ENCODE data around the gene TUBGCP6. TPM values are rescaled to one million over a fixed set of nuclear protein-coding genes. Genes with fewer than 3 reads are reported as not detected.
"Not testable (repeated sequence)": the region's sequence is repeated elsewhere in the genome, so short reads cannot be mapped to it uniquely, and the experiment has no call there.

The TUBGCP6 gene
- total and polyA plus RNA-seq, 2 experiments from 2014 or later, result 26.2 to 31.5 TPM

GRCh38 chr22:50275181-50276055 lies 30.6 kb upstream of the TUBGCP6 start:
- Histone ChIP-seq H3K4me3 (no peak overlapping the region), H3K79me2 (no peaks in the 10 kb centered on the region), H3K4me2 (no peak overlapping the region), H3K9me3 (ENCODE audit: low read depth) (no peaks in the 10 kb centered on the region), H3K27ac (no peak overlapping the region), H3K36me3 (replicated peaks; ENCODE audit: insufficient read depth, low read depth) (no peaks in the 10 kb centered on the region), H3K4me1 (ENCODE audit: insufficient read depth) (peaks cover 19% of the 10 kb centered on the region), H4K20me1 (ENCODE audit: insufficient read depth, poor library complexity, severe bottlenecking) (peaks cover 2% of the 10 kb centered on the region), H3K27me3 (peaks cover 9% of the 10 kb centered on the region), H3K9me2 (replicated peaks; ENCODE audit: insufficient read depth) (no peaks in the 10 kb centered on the region), H2AFZ (no peak overlapping the region)
- TF ChIP-seq CTCF (IDR thresholded peaks at IDR 0.05; ENCODE audit: poor library complexity) (no peak), EZH2 (IDR thresholded peaks at IDR 0.05; ENCODE audit: borderline replicate concordance) (no peak), EZH2phosphoT487 (IDR thresholded peaks at IDR 0.05; ENCODE audit: low read depth, severe bottlenecking, unreplicated experiment) (no peak)
- 93% methylated on average over 43 of the region's 43 CpGs for WGBS (ENCODE audit: low lambda C conversion rate, missing lambda C conversion rate)
- DNase-seq (ENCODE audit: low spot score), result no peak

- Histone ChIP-seq H4K20me1 (ENCODE audit: insufficient read depth, poor library complexity, severe bottlenecking) (peaks cover 2% of the 10 kb centered on the region), H3K27ac (no peak overlapping the region), H3K4me2 (no peak overlapping the region), H3K36me3 (replicated peaks; ENCODE audit: insufficient read depth, low read depth) (no peaks in the 10 kb centered on the region), H3K9me2 (replicated peaks; ENCODE audit: insufficient read depth) (no peaks in the 10 kb centered on the region), H3K4me3 (no peak overlapping the region), H3K4me1 (ENCODE audit: insufficient read depth) (peaks cover 23% of the 10 kb centered on the region), H3K27me3 (peaks cover 10% of the 10 kb centered on the region), H3K9me3 (ENCODE audit: low read depth) (no peaks in the 10 kb centered on the region), H2AFZ (no peak overlapping the region), H3K79me2 (no peaks in the 10 kb centered on the region)
- WGBS (ENCODE audit: low lambda C conversion rate, missing lambda C conversion rate), result 82% methylated on average over 7 of the region's 7 CpGs
- DNase-seq (ENCODE audit: low spot score), result no peak
- no peak for TF ChIP-seq CTCF (IDR thresholded peaks at IDR 0.05; ENCODE audit: poor library complexity)
- TF ChIP-seq EZH2 (IDR thresholded peaks at IDR 0.05; ENCODE audit: borderline replicate concordance), result no peak
- no peak for TF ChIP-seq EZH2phosphoT487 (IDR thresholded peaks at IDR 0.05; ENCODE audit: low read depth, severe bottlenecking, unreplicated experiment)
Observed at GRCh38 chr22:50274771-50275170, 29.9 kb upstream of the TUBGCP6 start.

GRCh38 chr22:50274311-50274710 lies 29.5 kb upstream of the TUBGCP6 start:
- Histone ChIP-seq H3K79me2 (no peaks in the 10 kb centered on the region), H3K27me3 (peaks cover 14% of the 10 kb centered on the region), H2AFZ (no peak overlapping the region), H3K4me3 (no peak overlapping the region), H3K27ac (no peak overlapping the region), H3K4me1 (ENCODE audit: insufficient read depth) (peaks cover 26% of the 10 kb centered on the region), H3K9me2 (replicated peaks; ENCODE audit: insufficient read depth) (no peaks in the 10 kb centered on the region), H3K9me3 (ENCODE audit: low read depth) (no peaks in the 10 kb centered on the region), H3K4me2 (no peak overlapping the region), H4K20me1 (ENCODE audit: insufficient read depth, poor library complexity, severe bottlenecking) (peaks cover 2% of the 10 kb centered on the region), H3K36me3 (replicated peaks; ENCODE audit: insufficient read depth, low read depth) (no peaks in the 10 kb centered on the region)
- WGBS (ENCODE audit: low lambda C conversion rate, missing lambda C conversion rate), result 69% methylated on average over 7 of the region's 7 CpGs
- TF ChIP-seq CTCF (IDR thresholded peaks at IDR 0.05; ENCODE audit: poor library complexity) (peak; percentile 49), EZH2phosphoT487 (IDR thresholded peaks at IDR 0.05; ENCODE audit: low read depth, severe bottlenecking, unreplicated experiment) (no peak), EZH2 (IDR thresholded peaks at IDR 0.05; ENCODE audit: borderline replicate concordance) (no peak)
- DNase-seq (ENCODE audit: low spot score), result peak; percentile 79

- not testable (repeated sequence) for H3K79me2 ChIP-seq; H3K4me3 ChIP-seq; H3K27ac ChIP-seq; H4K20me1 ChIP-seq (ENCODE audit: insufficient read depth, poor library complexity, severe bottlenecking); H3K9me3 ChIP-seq (ENCODE audit: low read depth); DNase-seq (ENCODE audit: low spot score); H3K4me2 ChIP-seq; H3K9me2 ChIP-seq (replicated peaks; ENCODE audit: insufficient read depth); H2AFZ ChIP-seq; H3K36me3 ChIP-seq (replicated peaks; ENCODE audit: insufficient read depth, low read depth)
- 93% methylated on average over 10 of the region's 10 CpGs for WGBS (ENCODE audit: low lambda C conversion rate, missing lambda C conversion rate)
- Histone ChIP-seq H3K4me1 (ENCODE audit: insufficient read depth) (peaks cover 26% of the 10 kb centered on the region), H3K27me3 (peaks cover 20% of the 10 kb centered on the region)
Observed at GRCh38 chr22:50273781-50274180, 29.0 kb upstream of the TUBGCP6 start.

GRCh38 chr22:50273352-50273751 lies 28.5 kb upstream of the TUBGCP6 start:
- H3K9me2 ChIP-seq (replicated peaks; ENCODE audit: insufficient read depth); DNase-seq (ENCODE audit: low spot score); H3K79me2 ChIP-seq; H2AFZ ChIP-seq; H3K27ac ChIP-seq; H3K9me3 ChIP-seq (ENCODE audit: low read depth); H4K20me1 ChIP-seq (ENCODE audit: insufficient read depth, poor library complexity, severe bottlenecking); H3K4me3 ChIP-seq; H3K4me2 ChIP-seq; H3K36me3 ChIP-seq (replicated peaks; ENCODE audit: insufficient read depth, low read depth): not testable (repeated sequence)
- Histone ChIP-seq H3K4me1 (ENCODE audit: insufficient read depth) (peaks cover 26% of the 10 kb centered on the region), H3K27me3 (peaks cover 24% of the 10 kb centered on the region)
- WGBS (ENCODE audit: low lambda C conversion rate, missing lambda C conversion rate), result 85% methylated on average over 11 of the region's 11 CpGs

Data from hepatocyte (in vitro differentiated cells).